HepG2 (cell line): ENCODE measurements around the gene OR2C1. TPM values are rescaled to one million over a fixed set of nuclear protein-coding genes. Genes with fewer than 3 reads are reported as not detected.

Source experiments
- BORCS8-MEF2B ChIP-seq: sonication (generic); formaldehyde crosslinking; IDR thresholded peaks from 2 replicates; pipeline ENCODE4 v1.8.0; 2022; ENCODE audit warnings: mild to moderate bottlenecking, missing genetic modification reagents
- EP300 ChIP-seq, 3 experiments: sonication (generic) in 1 of 3; formaldehyde crosslinking in 1 of 3; IDR thresholded peaks; 2 replicates each; pipeline versions ENCODE4 v1.5.1 to v1.6.1; 2011 to 2020; ENCODE audit warnings: low read depth in 2 of 3, low read length in 2 of 3, borderline replicate concordance in 1 of 3, improper control_type of control experiment in 1 of 3, mild to moderate bottlenecking in 1 of 3, missing genetic modification reagents in 1 of 3, moderate library complexity in 1 of 3
- ERF ChIP-seq: IDR thresholded peaks from 2 replicates; pipeline ENCODE4 v1.6.1; 2018; ENCODE audit warnings: missing biosample characterization, missing genetic modification reagents
- JUND ChIP-seq: sonication (generic); formaldehyde crosslinking; IDR thresholded peaks from 2 replicates; pipeline ENCODE4 v1.8.0; 2022; ENCODE audit warnings: mild to moderate bottlenecking, missing genetic modification reagents
- KDM5A ChIP-seq: fragments of 200-600 bp; sonication (generic); IDR thresholded peaks from 2 replicates; pipeline ENCODE4 v1.7.0; 2018; ENCODE audit warnings: antibody characterized with exemption, mild to moderate bottlenecking, low read length, borderline replicate concordance
- MAFK ChIP-seq, 2 experiments: IDR thresholded peaks in 1 of 2; conservative IDR thresholded peaks in 1 of 2; 2 replicates each; pipeline ENCODE4 v1.6.1; 2011; ENCODE audit warnings: improper control_type of control experiment in 2 of 2, low read length in 2 of 2
- NPAS2 ChIP-seq: sonication (generic); formaldehyde crosslinking; IDR thresholded peaks from 2 replicates; pipeline ENCODE4 v1.8.0; 2022; ENCODE audit warnings: mild to moderate bottlenecking, missing genetic modification reagents, borderline replicate concordance
- RARA ChIP-seq: IDR thresholded peaks from 2 replicates; pipeline ENCODE4 v1.6.1; 2016; ENCODE audit warnings: missing genetic modification reagents, missing compliant biosample characterization
- RBFOX2 ChIP-seq: fragments of 200-400 bp; formaldehyde crosslinking; IDR thresholded peaks from 2 replicates; pipeline ENCODE4 v1.6.1; 2017; ENCODE audit warnings: low read depth, mild to moderate bottlenecking, low read length
- SAP130 ChIP-seq: IDR thresholded peaks from 2 replicates; pipeline ENCODE4 v1.6.1; 2016; ENCODE audit warnings: low read depth
- SIN3B ChIP-seq: fragments of 150-350 bp; IDR thresholded peaks from 2 replicates; pipeline ENCODE4 v1.6.1; 2014; ENCODE audit warnings: low read length
- ZBTB42 ChIP-seq: sonication (generic); formaldehyde crosslinking; IDR thresholded peaks from 2 replicates; pipeline ENCODE4 v1.5.0; 2020; ENCODE audit warnings: mild to moderate bottlenecking, missing genetic modification reagents
- ZBTB7B ChIP-seq: sonication (generic); formaldehyde crosslinking; IDR thresholded peaks from 2 replicates; pipeline ENCODE4 v1.4.0; 2020; ENCODE audit warnings: missing genetic modification reagents
- ZMYM2 ChIP-seq: sonication (generic); formaldehyde crosslinking; IDR thresholded peaks from 2 replicates; pipeline ENCODE4 v1.8.0; 2022; ENCODE audit warnings: mild to moderate bottlenecking, missing genetic modification reagents
- ZNF256 ChIP-seq: sonication (generic); formaldehyde crosslinking; conservative IDR thresholded peaks from 2 replicates; pipeline ENCODE4 v1.4.0; 2020; ENCODE audit warnings: missing genetic modification reagents
- ZNF432 ChIP-seq: sonication (generic); formaldehyde crosslinking; IDR thresholded peaks from 2 replicates; pipeline ENCODE4 v1.5.0; 2020; ENCODE audit warnings: missing genetic modification reagents, mild to moderate bottlenecking, borderline replicate concordance
- ZNF484 ChIP-seq: sonication (generic); formaldehyde crosslinking; IDR thresholded peaks from 2 replicates; pipeline ENCODE4 v1.5.1; 2020; ENCODE audit warnings: mild to moderate bottlenecking, low read depth, missing genetic modification reagents, borderline replicate concordance
- ZNF562 ChIP-seq: sonication (generic); formaldehyde crosslinking; IDR thresholded peaks from 2 replicates; pipeline ENCODE4 v1.8.0; 2022; ENCODE audit warnings: missing genetic modification reagents, borderline replicate concordance
- ZSCAN31 ChIP-seq: sonication (generic); formaldehyde crosslinking; IDR thresholded peaks from 2 replicates; pipeline ENCODE4 v1.5.0; 2020; ENCODE audit warnings: low read depth, mild to moderate bottlenecking, missing genetic modification reagents
- polyA plus RNA-seq, 8 experiments: library from polyadenylated mRNA; depleted of rRNA in 3 of 8; stranded (reverse) in 7 of 8; unstranded in 1 of 8; fragments of >200 nt; fragmentation: Illumina TruSeq in 4 of 8; extraction: Trizol in 4 of 8; gene quantifications; 2 replicates each; pipeline versions ENCODE4 v1.2.1 to v1.2.3, GENCODE V29; 2011 to 2016; ENCODE audit warnings: low read depth in 4 of 8, missing spikeins in 1 of 8, mixed read lengths in 1 of 8; ENCODE audit not compliant: insufficient read depth in 1 of 8
- total RNA-seq, 5 experiments: library from RNA; depleted of rRNA; stranded (reverse); fragments of >200 nt; fragmentation: Illumina TruSeq; extraction: Trizol; gene quantifications; 2 replicates each; pipeline ENCODE4 v1.2.3, GENCODE V29; 2016; ENCODE audit warnings: low read depth in 1 of 5
- TF ChIP-seq, protein P1 (sequence below): sonication (generic); formaldehyde crosslinking; IDR thresholded peaks from 2 replicates; pipeline ENCODE4 v1.5.0; 2020; ENCODE audit warnings: mild to moderate bottlenecking, missing genetic modification reagents
- TF ChIP-seq, protein P2 (sequence below): sonication (generic); formaldehyde crosslinking; IDR thresholded peaks from 2 replicates; pipeline ENCODE4 v1.4.0; 2020; ENCODE audit warnings: missing genetic modification reagents, borderline replicate concordance

OR2C1 gene
- total and polyA plus RNA-seq, 2 of the 13 experiments (the other 11 are each of a cell fraction or from before 2014, with no cell fraction given), result not detected

DNA sequence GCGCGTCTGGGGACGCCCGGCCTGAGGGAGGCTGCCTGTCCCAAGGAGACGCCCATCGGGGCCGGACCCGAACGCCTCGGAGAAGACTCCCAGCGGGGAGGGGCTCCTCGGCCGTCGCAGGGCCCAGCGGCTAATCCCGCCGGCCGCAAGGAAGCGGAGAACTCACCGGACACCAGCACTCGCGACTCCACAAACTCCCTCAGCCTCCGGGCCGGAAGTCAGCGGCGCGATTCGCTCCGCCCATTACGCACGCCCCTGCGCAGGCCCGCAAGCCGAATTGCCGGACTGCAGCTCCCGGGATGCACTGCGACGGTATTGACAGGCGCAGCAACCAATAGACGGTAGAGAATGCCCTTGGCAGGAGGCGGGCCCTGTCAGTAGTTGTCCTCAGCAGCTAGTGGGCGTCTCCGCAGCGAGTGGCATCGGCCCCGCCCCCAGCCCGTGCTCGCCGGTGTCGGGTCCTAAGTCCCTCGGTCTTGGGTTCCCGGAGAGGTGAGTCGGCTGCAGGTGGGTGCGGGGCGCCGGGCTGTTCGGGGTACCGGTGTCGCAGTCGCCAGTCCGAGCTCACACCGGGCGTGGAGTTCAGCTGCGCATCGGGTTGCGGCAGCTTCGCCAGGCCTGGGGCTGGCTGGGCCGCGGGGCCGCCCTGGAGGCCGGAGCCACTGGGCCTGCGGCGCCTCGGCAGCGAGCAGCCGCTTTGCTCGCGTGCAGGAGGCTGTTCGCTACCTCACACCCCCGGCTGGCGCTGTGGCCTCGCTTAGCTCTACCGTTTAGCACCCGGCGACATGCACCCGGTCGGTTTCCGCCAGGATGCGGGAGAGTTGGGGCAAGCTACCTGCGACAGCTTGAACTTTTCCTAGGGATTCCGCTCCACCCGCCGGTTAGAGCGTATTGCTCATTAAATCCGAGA is 45.3 kb downstream of the OR2C1 start, which contains the start of the genes ZNF174 and ZSCAN32 (continued):
- TF ChIP-seq ZNF562 (CRISPR knock-in tag) (peak; percentile 46; the same call in 1 of the 2 replicates), JUND (CRISPR knock-in tag) (peak; percentile 53; the same call in 1 of the 2 replicates), ZNF432 (CRISPR knock-in tag) (no peak), EP300 (IDR thresholded peaks at IDR 0.05; ENCODE audit: low read depth in 2 of 2, low read length in 2 of 2) (0 out of 4 replicates have a peak, but pooled peaks of 1 of the 2 experiments have one; percentile 15), EP300 (CRISPR knock-in tag; IDR thresholded peaks at IDR 0.05; ENCODE audit: borderline replicate concordance) (peak; percentile 23; the same call in 1 of the 2 replicates), ZNF484 (CRISPR knock-in tag) (no peak), RARA (CRISPR knock-in tag) (peak; percentile 65), KDM5A (peak; percentile 49; the same call in 1 of the 2 replicates), ZMYM2 (CRISPR knock-in tag) (no peak), MAFK (conservative IDR thresholded peaks at IDR 0.05 in 1 of 2, IDR thresholded peaks at IDR 0.05 in 1 of 2; ENCODE audit: low read length in 2 of 2) (no peak), ERF (CRISPR knock-in tag) (peak; percentile 75), BORCS8-MEF2B (peak; percentile 66; the same call in 1 of the 2 replicates), ZBTB42 (CRISPR knock-in tag) (no peak), ZNF256 (peak; percentile 29; the same call in 1 of the 2 replicates), ZBTB7B (CRISPR knock-in tag) (no peak), ZSCAN31 (peak; percentile 83), SAP130 (CRISPR knock-in tag) (peak; percentile 89), NPAS2 (CRISPR knock-in tag) (no peak), RBFOX2 (peak; percentile 87), SIN3B (no peak)
- TF ChIP-seq, protein P1, sequence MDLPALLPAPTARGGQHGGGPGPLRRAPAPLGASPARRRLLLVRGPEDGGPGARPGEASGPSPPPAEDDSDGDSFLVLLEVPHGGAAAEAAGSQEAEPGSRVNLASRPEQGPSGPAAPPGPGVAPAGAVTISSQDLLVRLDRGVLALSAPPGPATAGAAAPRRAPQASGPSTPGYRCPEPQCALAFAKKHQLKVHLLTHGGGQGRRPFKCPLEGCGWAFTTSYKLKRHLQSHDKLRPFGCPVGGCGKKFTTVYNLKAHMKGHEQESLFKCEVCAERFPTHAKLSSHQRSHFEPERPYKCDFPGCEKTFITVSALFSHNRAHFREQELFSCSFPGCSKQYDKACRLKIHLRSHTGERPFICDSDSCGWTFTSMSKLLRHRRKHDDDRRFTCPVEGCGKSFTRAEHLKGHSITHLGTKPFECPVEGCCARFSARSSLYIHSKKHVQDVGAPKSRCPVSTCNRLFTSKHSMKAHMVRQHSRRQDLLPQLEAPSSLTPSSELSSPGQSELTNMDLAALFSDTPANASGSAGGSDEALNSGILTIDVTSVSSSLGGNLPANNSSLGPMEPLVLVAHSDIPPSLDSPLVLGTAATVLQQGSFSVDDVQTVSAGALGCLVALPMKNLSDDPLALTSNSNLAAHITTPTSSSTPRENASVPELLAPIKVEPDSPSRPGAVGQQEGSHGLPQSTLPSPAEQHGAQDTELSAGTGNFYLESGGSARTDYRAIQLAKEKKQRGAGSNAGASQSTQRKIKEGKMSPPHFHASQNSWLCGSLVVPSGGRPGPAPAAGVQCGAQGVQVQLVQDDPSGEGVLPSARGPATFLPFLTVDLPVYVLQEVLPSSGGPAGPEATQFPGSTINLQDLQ (CRISPR knock-in tag), result peak; percentile 89; the same call in 1 of the 2 replicates
- TF ChIP-seq, protein P2, sequence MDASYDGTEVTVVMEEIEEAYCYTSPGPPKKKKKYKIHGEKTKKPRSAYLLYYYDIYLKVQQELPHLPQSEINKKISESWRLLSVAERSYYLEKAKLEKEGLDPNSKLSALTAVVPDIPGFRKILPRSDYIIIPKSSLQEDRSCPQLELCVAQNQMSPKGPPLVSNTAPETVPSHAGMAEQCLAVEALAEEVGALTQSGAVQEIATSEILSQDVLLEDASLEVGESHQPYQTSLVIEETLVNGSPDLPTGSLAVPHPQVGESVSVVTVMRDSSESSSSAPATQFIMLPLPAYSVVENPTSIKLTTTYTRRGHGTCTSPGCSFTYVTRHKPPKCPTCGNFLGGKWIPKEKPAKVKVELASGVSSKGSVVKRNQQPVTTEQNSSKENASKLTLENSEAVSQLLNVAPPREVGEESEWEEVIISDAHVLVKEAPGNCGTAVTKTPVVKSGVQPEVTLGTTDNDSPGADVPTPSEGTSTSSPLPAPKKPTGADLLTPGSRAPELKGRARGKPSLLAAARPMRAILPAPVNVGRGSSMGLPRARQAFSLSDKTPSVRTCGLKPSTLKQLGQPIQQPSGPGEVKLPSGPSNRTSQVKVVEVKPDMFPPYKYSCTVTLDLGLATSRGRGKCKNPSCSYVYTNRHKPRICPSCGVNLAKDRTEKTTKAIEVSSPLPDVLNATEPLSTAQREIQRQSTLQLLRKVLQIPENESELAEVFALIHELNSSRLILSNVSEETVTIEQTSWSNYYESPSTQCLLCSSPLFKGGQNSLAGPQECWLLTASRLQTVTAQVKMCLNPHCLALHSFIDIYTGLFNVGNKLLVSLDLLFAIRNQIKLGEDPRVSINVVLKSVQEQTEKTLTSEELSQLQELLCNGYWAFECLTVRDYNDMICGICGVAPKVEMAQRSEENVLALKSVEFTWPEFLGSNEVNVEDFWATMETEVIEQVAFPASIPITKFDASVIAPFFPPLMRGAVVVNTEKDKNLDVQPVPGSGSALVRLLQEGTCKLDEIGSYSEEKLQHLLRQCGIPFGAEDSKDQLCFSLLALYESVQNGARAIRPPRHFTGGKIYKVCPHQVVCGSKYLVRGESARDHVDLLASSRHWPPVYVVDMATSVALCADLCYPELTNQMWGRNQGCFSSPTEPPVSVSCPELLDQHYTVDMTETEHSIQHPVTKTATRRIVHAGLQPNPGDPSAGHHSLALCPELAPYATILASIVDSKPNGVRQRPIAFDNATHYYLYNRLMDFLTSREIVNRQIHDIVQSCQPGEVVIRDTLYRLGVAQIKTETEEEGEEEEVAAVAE (CRISPR knock-in tag), result 0 out of 2 replicates have a peak, but pooled peaks have one; percentile 72
